ENCODE results near the gene APBB2. TPM values are rescaled to one million over a fixed set of nuclear protein-coding genes. Genes with fewer than 3 reads are reported as not detected.

Gene APBB2
- total and polyA plus RNA-seq, 2 of the 8 experiments (the other 6 are each of a cell fraction or from before 2014, with no cell fraction given), result 58.7 to 59.4 TPM

- Histone ChIP-seq H3K56ac (replicated peaks; ENCODE audit: insufficient read length, low read depth, low read length) (no peak overlapping the region), H3K4ac (replicated peaks; ENCODE audit: insufficient read length, low read depth, low read length) (no peak overlapping the region), H3K9me3 (ENCODE audit: insufficient read depth in 2 of 2, low read depth in 1 of 2, low read length in 1 of 2) (no peaks in the 10 kb centered on the region), H3K79me2 (ENCODE audit: control insufficient read depth in 1 of 2, insufficient read depth in 2 of 2, low read length in 2 of 2) (peaks cover 0 to 58% of the 10 kb centered on the region in 2 experiments; a peak in 3 of 4 replicates), H3K27ac (ENCODE audit: low read depth, low read length) (no peak overlapping the region), H4K8ac (ENCODE audit: extremely low read depth, insufficient read depth, low read length) (no peak overlapping the region), H3K18ac (ENCODE audit: extremely low read depth, low read length) (no peak overlapping the region), H3K27me3 (replicated peaks in 1 of 4; ENCODE audit: control insufficient read depth in 3 of 4, extremely low read depth in 1 of 4, insufficient read depth in 3 of 4, low read length in 3 of 4) (no peaks in the 10 kb centered on the region), H2BK12ac (ENCODE audit: low read depth, low read length) (no peak overlapping the region), H3K79me1 (ENCODE audit: low read depth, low read length) (no peaks in the 10 kb centered on the region; the same call in 1 of the 2 replicates), H2BK15ac (ENCODE audit: low read length) (no peak overlapping the region), H2BK5ac (ENCODE audit: low read depth, low read length) (no peak overlapping the region), H2AFZ (ENCODE audit: low read length) (no peak overlapping the region), H2BK120ac (replicated peaks; ENCODE audit: low read depth, low read length) (no peak overlapping the region), H3K36me3 (ENCODE audit: control insufficient read depth in 2 of 4, insufficient read depth in 4 of 4, low read length in 3 of 4) (no peaks in the 10 kb centered on the region), H2BK20ac (ENCODE audit: low read length) (no peak overlapping the region), H2AK5ac (ENCODE audit: low read depth, low read length) (no peak overlapping the region), H3K23ac (ENCODE audit: insufficient read length) (no peak overlapping the region), H3K4me1 (replicated peaks in 1 of 4; ENCODE audit: control insufficient read depth in 3 of 4, insufficient read depth in 4 of 4, low read length in 3 of 4) (peaks cover 0 to 10% (median 1%) of the 10 kb centered on the region in 4 experiments; a peak in 2 of 7 replicates), H4K20me1 (replicated peaks in 1 of 2; ENCODE audit: control insufficient read depth in 1 of 2, insufficient read depth in 2 of 2, low read length in 2 of 2) (peaks cover 0 to 4% of the 10 kb centered on the region in 2 experiments), H4K91ac (replicated peaks; ENCODE audit: insufficient read length, low read length) (no peak overlapping the region), H3K23me2 (ENCODE audit: low read depth, low read length) (no peaks in the 10 kb centered on the region), H4K5ac (ENCODE audit: insufficient read length, low read depth, low read length) (no peak overlapping the region), H3K4me2 (ENCODE audit: insufficient read depth in 1 of 2, low read depth in 2 of 2, low read length in 2 of 2) (no peak overlapping the region), H3K4me3 (ENCODE audit: extremely low read depth in 1 of 4, insufficient read depth in 2 of 4, low read depth in 3 of 4, low read length in 4 of 4) (no peak overlapping the region), H3K14ac (ENCODE audit: insufficient read length) (no peak overlapping the region), H3K9ac (replicated peaks in 1 of 4; ENCODE audit: extremely low read depth in 1 of 4, low read depth in 3 of 4, low read length in 3 of 4) (no peak overlapping the region)
- no peak for FAIRE-seq
- POLR2A ChIA-PET (ENCODE audit: partially characterized antibody), result interaction anchor here (1.3 kb wide), 1 partner anchor 80 kb away, joined by 4 read pairs; the partner anchor contains the start of gene UCHL1
- WGBS, 2 experiments (ENCODE audit: extremely low coverage in 1 of 2, insufficient coverage in 1 of 2, insufficient read length in 1 of 2, insufficient replicate concordance in 2 of 2, low coverage in 1 of 2, low lambda C conversion rate in 2 of 2, missing lambda C conversion rate in 1 of 2), result 100% methylated on average over 1 of the region's 1 CpG; no CpG with 5 or more reads in 1 of the 2 experiments
- no peak for DNase-seq (ENCODE audit: low read depth in 1 of 2, low spot score in 2 of 2)
- CTCF ChIA-PET (ENCODE audit: partially characterized antibody), result interaction anchor here (1.1 to 2.3 kb wide), 5 partner anchors 9 to 251 kb away, joined by 3 to 8 read pairs (median 4); no protein-coding TSS in a partner anchor
- TF ChIP-seq MAX (IDR thresholded peaks at IDR 0.05), result no peak
- no peak for TF ChIP-seq HDAC6 (IDR thresholded peaks at IDR 0.05; ENCODE audit: low read depth, low read length)
- no peak for TF ChIP-seq CTCF (IDR thresholded peaks at IDR 0.05; ENCODE audit: control extremely low read depth in 1 of 3, insufficient read depth in 1 of 3, low read depth in 1 of 3, low read length in 3 of 3)
- TF ChIP-seq TCF12 (IDR thresholded peaks at IDR 0.05; ENCODE audit: low read depth, low read length), result no peak
These were observed 38.0 kb downstream of the APBB2 start for GRCh38 chr4:41176340-41176739.

Measured in H1 (cell line).